Head of caudate nucleus (tissue), 42 donors: Measurements from ENCODE around the gene KCND3.

ENCODE experiments used
- DNase-seq, 42 donors: peaks; one replicate each; pipeline versions ENCODE4 v3.0.0 to v3.0.0-alpha.2; 2020 to 2021; ENCODE audit warnings: mixed read lengths in 7 of 42
- intact Hi-C: fragments of 100-400 bp; cut with DNase I; formaldehyde crosslinking; loops from one replicate; pipeline ENCODE4 v1.15.0; 2022

Gene KCND3

GRCh38 chr1:111934106-111934852, 55.2 kb downstream of the KCND3 start:
- peak in 1 of 42 donors; percentile 13 for DNase-seq
- intact Hi-C loops = no loop called here

GRCh38 chr1:111930356-111930755, 59.1 kb downstream of the KCND3 start:
- intact Hi-C loops = no loop called here
- DNase-seq = peak in 1 of 42 donors; percentile 35

GRCh38 chr1:111928531-111928930, 60.9 kb downstream of the KCND3 start:
- peak in 1 of 42 donors; percentile 29 for DNase-seq
- intact Hi-C loops = no loop called here

GRCh38 chr1:111927652-111928051, 61.8 kb downstream of the KCND3 start:
- intact Hi-C loops = no loop called here
- DNase-seq = peak in 2 of 42 donors; percentile 2 to 22

- intact Hi-C loops = no loop called here
- DNase-seq = peak in 2 of 42 donors; percentile 6 to 32
Measured at GRCh38 chr1:111924786-111925185, 64.7 kb downstream of the KCND3 start.

- intact Hi-C loops = no loop called here
- no peak for DNase-seq
Measured at GRCh38 chr1:111923766-111924165, 65.7 kb downstream of the KCND3 start.

GRCh38 chr1:111921948-111922347, 67.5 kb downstream of the KCND3 start:
- peak in 6 of 42 donors; percentile 7 to 54 (median 36) for DNase-seq
- intact Hi-C loops = no loop called here

GRCh38 chr1:111920221-111921024, 69.0 kb downstream of the KCND3 start:
- intact Hi-C loops = no loop called here
- peak in 27 of 42 donors; percentile 20 to 81 (median 49) for DNase-seq

- intact Hi-C loops = no loop called here
- peak in 1 of 42 donors; percentile 11 for DNase-seq
Measured at GRCh38 chr1:111911776-111912515, 77.5 kb downstream of the KCND3 start.

- no peak for DNase-seq
- intact Hi-C loops = no loop called here
Measured at GRCh38 chr1:111911061-111911460, 78.4 kb downstream of the KCND3 start.

GRCh38 chr1:111909030-111909429, 80.4 kb downstream of the KCND3 start:
- intact Hi-C loops = no loop called here
- peak in 1 of 42 donors; percentile 23 for DNase-seq

- intact Hi-C loops = no loop called here
Measured at GRCh38 chr1:111908011-111908621, 81.4 kb downstream of the KCND3 start.

GRCh38 chr1:111907321-111907720, 82.1 kb downstream of the KCND3 start:
- intact Hi-C loops = no loop called here
- DNase-seq = peak in 2 of 42 donors; percentile 3 to 18

More at GRCh38 chr1:111908011-111908621, 81.4 kb downstream of the KCND3 start:
- peak in 2 of 42 donors; percentile 4 to 37 for DNase-seq

- intact Hi-C loops = no loop called here
- peak in 1 of 42 donors; percentile 15 for DNase-seq
Measured at GRCh38 chr1:111906816-111907215, 82.7 kb downstream of the KCND3 start.

- intact Hi-C loops = no loop called here
- peak in 2 of 42 donors; percentile 0 to 6 for DNase-seq
Measured at GRCh38 chr1:111906111-111906510, 83.4 kb downstream of the KCND3 start.

GRCh38 chr1:111904478-111905218, 84.8 kb downstream of the KCND3 start:
- peak in 26 of 42 donors; percentile 21 to 84 (median 50) for DNase-seq
- intact Hi-C loops = no loop called here

- peak in 1 of 42 donors; percentile 18 for DNase-seq
- intact Hi-C loops = no loop called here
Measured at GRCh38 chr1:111903871-111904449, 85.5 kb downstream of the KCND3 start.
